ENCODE measurements around the gene FRMD4A.

DNA sequence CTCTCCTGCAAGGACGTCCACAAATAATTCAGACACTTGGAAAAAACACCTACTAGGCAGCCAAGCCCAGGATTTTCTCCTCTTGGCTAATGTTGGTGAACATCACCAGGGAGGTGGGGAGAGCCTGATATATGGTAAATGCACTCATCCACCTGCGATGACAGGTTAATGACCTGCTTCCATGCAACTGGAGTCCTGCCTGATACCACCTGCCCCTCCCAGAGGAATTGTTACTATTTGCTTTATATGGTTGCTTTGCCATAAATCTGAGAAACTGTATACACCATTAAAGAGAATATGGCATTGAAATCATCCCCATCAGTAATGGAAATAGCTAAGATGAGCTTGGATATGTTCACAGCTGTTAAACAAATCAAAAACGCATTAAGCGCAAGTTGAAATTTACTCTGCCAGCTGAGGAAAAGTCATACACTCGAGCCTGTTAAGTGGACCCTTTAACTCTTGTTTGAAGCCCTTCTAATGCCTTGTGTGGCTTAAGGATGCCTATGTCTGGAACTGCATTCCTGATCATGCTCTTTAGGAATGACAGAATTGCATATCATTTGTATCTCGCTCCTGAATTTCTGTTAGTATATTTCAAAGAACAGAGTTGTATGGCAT is 535.6 kb downstream of the FRMD4A start:
- TF ChIP-seq SUZ12 (IDR thresholded peaks at IDR 0.05; ENCODE audit: unreplicated experiment) (no peak), TAF1 (IDR thresholded peaks at IDR 0.05; ENCODE audit: borderline replicate concordance, low read depth, low read length) (no peak), RAD51 (IDR thresholded peaks at IDR 0.05) (no peak), NRF1 (conservative IDR thresholded peaks at IDR 0.05; ENCODE audit: low read depth, low read length) (no peak), RCOR1 (conservative IDR thresholded peaks at IDR 0.05; ENCODE audit: low read depth, low read length) (no peak), EZH2 (IDR thresholded peaks at IDR 0.05; ENCODE audit: borderline replicate concordance, control insufficient read depth, low read depth, low read length) (no peak), RAD21 (IDR thresholded peaks at IDR 0.05; ENCODE audit: insufficient read depth, low read depth, low read length) (no peak)
- TF ChIP-seq, protein P1, sequence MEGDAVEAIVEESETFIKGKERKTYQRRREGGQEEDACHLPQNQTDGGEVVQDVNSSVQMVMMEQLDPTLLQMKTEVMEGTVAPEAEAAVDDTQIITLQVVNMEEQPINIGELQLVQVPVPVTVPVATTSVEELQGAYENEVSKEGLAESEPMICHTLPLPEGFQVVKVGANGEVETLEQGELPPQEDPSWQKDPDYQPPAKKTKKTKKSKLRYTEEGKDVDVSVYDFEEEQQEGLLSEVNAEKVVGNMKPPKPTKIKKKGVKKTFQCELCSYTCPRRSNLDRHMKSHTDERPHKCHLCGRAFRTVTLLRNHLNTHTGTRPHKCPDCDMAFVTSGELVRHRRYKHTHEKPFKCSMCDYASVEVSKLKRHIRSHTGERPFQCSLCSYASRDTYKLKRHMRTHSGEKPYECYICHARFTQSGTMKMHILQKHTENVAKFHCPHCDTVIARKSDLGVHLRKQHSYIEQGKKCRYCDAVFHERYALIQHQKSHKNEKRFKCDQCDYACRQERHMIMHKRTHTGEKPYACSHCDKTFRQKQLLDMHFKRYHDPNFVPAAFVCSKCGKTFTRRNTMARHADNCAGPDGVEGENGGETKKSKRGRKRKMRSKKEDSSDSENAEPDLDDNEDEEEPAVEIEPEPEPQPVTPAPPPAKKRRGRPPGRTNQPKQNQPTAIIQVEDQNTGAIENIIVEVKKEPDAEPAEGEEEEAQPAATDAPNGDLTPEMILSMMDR (IDR thresholded peaks at IDR 0.05 in 2 of 3, conservative IDR thresholded peaks at IDR 0.05 in 1 of 3; ENCODE audit: control insufficient read depth in 2 of 3, extremely low read depth in 1 of 3, insufficient read depth in 1 of 3, low read depth in 3 of 3, low read length in 3 of 3): no peak

Data from GM12878 (cell line).